Stomach (tissue), 4 donors: Measurements from ENCODE around the gene C12orf76.

Experiments
- CTCF ChIP-seq, 7 experiments: fragments of 450-650 bp in 4 of 7; fragments of 200-600 bp in 3 of 7; sonication (generic) in 3 of 7; IDR thresholded peaks; one replicate each; pipeline ENCODE4 v1.5.1; 2016 to 2019; ENCODE audit warnings: antibody characterized with exemption in 7 of 7, control low read depth in 2 of 7, mild to moderate bottlenecking in 1 of 7
- EP300 ChIP-seq: sonication (generic); formaldehyde crosslinking; IDR thresholded peaks from one replicate; pipeline ENCODE4 v1.6.1; 2017; ENCODE audit warnings: antibody characterized with exemption
- POLR2A ChIP-seq, 4 donors: fragments of 450-650 bp; IDR thresholded peaks; one replicate each; pipeline ENCODE4 v1.6.1; 2016; ENCODE audit warnings: antibody characterized with exemption in 4 of 4, control low read depth in 2 of 4, mild to moderate bottlenecking in 1 of 4, moderate library complexity in 1 of 4
- POLR2AphosphoS5 ChIP-seq, 3 donors: sonication (generic); formaldehyde crosslinking; IDR thresholded peaks; one replicate each; pipeline ENCODE4 v1.6.1; 2016; ENCODE audit warnings: antibody characterized with exemption in 3 of 3

GRCh38 chr12:110079477-110080400, 31.4 kb upstream of the C12orf76 start:
- TF ChIP-seq CTCF (IDR thresholded peaks at IDR 0.05) (no peak), POLR2AphosphoS5 (IDR thresholded peaks at IDR 0.05) (no peak), POLR2A (IDR thresholded peaks at IDR 0.05) (no peak), EP300 (no peak)
